Activated CD4-positive, alpha-beta T cell treated with anti-CD3 and anti-CD28 coated beads, Interleukin-2, Interleukin-6, amounts not matched to agents 100 ng/mL and 50 ng/mL, durations not matched to agents 16 hours and 8 hours (primary cell): Measurements from ENCODE around the gene EFNA2.

Experiments used
- DNase-seq: peaks from one replicate; pipeline ENCODE4 v3.0.0-alpha.2; 2020

The EFNA2 gene

GRCh38 chr19:1284979-1285736, 515 bp upstream of the EFNA2 start:
- DNase-seq, result no peak

GRCh38 chr19:1286487-1287353, 1.0 kb downstream of the EFNA2 start:
- no peak for DNase-seq

- no peak for DNase-seq
These were observed 1.9 kb downstream of the EFNA2 start for GRCh38 chr19:1287354-1288225.

- DNase-seq, result no peak
These were observed 2.5 kb downstream of the EFNA2 start for GRCh38 chr19:1288226-1288612.

- DNase-seq, result no peak
These were observed 3.4 kb downstream of the EFNA2 start for GRCh38 chr19:1288833-1289685.

- no peak for DNase-seq
These were observed 4.0 kb downstream of the EFNA2 start for GRCh38 chr19:1289686-1290025.

GRCh38 chr19:1290196-1290702, 4.6 kb downstream of the EFNA2 start:
- no peak for DNase-seq

- no peak for DNase-seq
These were observed 5.3 kb downstream of the EFNA2 start for GRCh38 chr19:1290703-1291651.

- no peak for DNase-seq
These were observed 6.2 kb downstream of the EFNA2 start for GRCh38 chr19:1291761-1292418.

GRCh38 chr19:1292419-1293151, 6.9 kb downstream of the EFNA2 start:
- no peak for DNase-seq

- no peak for DNase-seq
These were observed 8.3 kb downstream of the EFNA2 start for GRCh38 chr19:1293782-1294604.

- DNase-seq, result no peak
These were observed 9.0 kb downstream of the EFNA2 start for GRCh38 chr19:1294688-1295087.

GRCh38 chr19:1295169-1296012, 9.7 kb downstream of the EFNA2 start:
- DNase-seq, result peak; percentile 61

- DNase-seq, result no peak
These were observed 10.4 kb downstream of the EFNA2 start for GRCh38 chr19:1296078-1296477.

- DNase-seq, result no peak
These were observed 11.1 kb downstream of the EFNA2 start for GRCh38 chr19:1296575-1297271.

- DNase-seq, result no peak
These were observed 12.6 kb downstream of the EFNA2 start for GRCh38 chr19:1298235-1298634.

GRCh38 chr19:1299801-1300200, 14.1 kb downstream of the EFNA2 start:
- no peak for DNase-seq
